A673 (cell line): Measurements from ENCODE around the gene DCUN1D5.

Experiments
- EZH2 ChIP-seq: fragments of 200-600 bp; sonication (generic); IDR thresholded peaks from 2 replicates; pipeline ENCODE4 v1.6.1; 2017; ENCODE audit warnings: borderline replicate concordance, low read depth, mild to moderate bottlenecking, mixed read lengths, antibody characterized with exemption, low read length; ENCODE audit not compliant: poor library complexity, severe bottlenecking
- TF ChIP-seq, protein P1 (sequence below): fragments of 300-800, 200-600 bp; sonication (generic); conservative IDR thresholded peaks from 2 replicates; pipeline ENCODE4 v1.5.1; 2017; ENCODE audit warnings: low read depth, mild to moderate bottlenecking, antibody characterized with exemption, low read length, moderate library complexity, mixed read lengths

- TF ChIP-seq EZH2: no peak
- TF ChIP-seq, protein P1, sequence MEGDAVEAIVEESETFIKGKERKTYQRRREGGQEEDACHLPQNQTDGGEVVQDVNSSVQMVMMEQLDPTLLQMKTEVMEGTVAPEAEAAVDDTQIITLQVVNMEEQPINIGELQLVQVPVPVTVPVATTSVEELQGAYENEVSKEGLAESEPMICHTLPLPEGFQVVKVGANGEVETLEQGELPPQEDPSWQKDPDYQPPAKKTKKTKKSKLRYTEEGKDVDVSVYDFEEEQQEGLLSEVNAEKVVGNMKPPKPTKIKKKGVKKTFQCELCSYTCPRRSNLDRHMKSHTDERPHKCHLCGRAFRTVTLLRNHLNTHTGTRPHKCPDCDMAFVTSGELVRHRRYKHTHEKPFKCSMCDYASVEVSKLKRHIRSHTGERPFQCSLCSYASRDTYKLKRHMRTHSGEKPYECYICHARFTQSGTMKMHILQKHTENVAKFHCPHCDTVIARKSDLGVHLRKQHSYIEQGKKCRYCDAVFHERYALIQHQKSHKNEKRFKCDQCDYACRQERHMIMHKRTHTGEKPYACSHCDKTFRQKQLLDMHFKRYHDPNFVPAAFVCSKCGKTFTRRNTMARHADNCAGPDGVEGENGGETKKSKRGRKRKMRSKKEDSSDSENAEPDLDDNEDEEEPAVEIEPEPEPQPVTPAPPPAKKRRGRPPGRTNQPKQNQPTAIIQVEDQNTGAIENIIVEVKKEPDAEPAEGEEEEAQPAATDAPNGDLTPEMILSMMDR: no peak
Measured at GRCh38 chr11:103076361-103076760, 15.6 kb downstream of the DCUN1D5 start.
